ENCODE data around the gene OLAH.
"Not testable (repeated sequence)": the region's sequence is repeated elsewhere in the genome, so short reads cannot be mapped to it uniquely, and the experiment has no call there.

Gene OLAH

DNA sequence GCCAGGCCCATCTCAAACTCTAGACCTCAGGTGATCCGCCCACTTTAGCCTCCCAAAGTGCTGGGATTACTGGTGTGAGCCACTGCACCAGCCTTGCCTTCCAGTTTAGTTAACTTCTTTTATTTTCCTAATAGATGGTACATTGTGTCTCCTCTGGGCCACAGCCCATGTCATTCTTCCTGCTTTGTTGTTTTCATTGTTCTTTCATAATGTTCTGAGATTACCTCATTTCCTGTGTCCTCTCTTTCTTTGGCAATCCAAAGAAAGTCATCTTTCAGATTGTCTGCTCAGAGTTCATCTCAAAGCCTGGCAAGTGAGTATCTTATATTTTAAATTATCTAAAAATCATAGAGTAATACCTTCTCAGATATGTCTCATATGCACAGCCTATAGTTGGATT lies at the start of gene OLAH:
Gene OLAH, plus strand, starts transcription at position 270 of the 400 bp plus-strand sequence. CDS start 3,346 bp downstream, outside the sequence.
- DNase-seq = no peak

DNA sequence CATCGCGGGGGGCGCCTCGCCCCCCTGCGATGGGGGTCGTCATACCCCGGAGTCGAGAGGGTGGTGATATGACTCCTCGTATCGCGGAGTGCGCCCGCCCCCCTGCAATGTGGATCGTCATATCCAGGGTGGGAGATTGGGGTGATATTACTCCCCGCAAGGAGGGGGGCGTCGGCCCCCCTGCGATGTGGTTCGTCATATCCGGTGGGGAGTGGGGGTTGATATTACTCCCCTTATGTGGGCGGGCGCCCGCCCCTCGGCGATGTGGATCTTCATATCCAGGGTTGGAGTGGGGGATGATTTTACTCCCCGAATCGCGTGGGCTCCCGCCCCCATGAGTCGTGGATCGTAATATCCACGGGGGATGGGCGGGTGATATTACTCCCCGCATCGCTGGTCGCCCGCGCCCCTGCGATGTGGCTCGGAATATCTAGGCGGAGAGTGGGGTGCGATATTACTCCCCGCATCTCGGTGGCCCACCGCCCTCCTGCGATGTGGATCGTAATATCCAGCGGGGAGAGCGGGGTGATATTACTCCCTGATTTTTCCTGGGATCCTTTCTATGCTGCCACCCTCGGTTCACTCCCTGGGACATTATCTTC lies 47.7 kb upstream of the OLAH start:
- DNase-seq = no peak

DNA sequence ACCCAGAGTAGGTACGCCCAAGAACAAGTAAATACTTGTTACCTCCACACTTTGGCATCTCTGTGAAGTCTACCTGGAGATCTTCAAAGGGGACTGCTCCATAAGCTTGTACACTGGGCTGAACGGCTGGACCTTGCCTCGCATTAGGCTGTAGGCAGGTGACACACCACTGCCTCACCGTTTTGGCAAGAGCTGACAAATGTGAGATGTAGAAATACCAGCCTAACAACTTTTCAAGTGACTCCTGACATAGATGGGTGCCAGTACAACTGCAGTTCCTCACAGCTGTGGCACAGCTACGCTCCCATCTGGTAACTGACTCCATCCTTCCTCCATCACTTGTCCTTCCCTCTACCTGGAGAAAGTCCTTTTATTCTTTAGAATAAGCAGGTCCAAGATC lies 30.2 kb upstream of the OLAH start:
- not testable (repeated sequence) for DNase-seq

DNA sequence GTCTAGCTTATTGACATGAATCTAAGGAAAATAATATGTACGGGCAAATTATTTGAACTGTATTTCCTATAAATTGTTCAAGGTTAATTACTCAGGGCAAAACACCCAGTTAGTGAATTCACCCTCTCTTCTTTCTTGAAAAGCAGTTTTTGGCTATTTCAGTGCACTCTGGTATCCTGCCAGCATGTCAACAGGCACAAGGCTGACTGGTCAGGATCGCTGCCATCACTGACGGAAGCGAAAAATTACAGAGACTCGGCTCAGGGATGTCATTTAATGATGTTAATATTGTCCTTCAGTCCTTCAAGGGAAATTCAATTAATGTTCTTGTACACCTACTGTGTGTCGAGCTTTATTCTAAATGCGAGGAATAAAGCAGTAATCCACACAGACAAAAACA lies 28.3 kb upstream of the OLAH start:
- DNase-seq = no peak

DNA sequence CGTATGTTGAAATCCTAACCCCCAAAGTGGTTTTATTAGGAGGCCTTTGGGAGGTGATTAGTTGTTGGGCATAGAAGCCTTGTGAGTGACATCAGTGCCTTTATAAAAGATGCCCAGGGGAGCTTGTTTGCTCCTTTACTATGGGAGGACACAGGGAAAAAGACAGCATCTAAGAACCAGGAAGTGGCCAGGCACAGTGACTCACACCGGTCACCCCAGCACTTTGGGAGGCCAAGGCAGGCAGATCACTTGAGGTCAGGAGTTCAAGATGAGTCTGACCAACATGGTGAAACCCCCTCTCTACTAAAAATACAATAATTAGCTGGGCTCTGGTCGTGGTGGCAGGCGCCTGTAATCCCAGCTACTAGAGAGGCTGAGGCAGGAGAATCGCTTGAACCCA lies 22.8 kb upstream of the OLAH start:
- DNase-seq = not testable (repeated sequence)

DNA sequence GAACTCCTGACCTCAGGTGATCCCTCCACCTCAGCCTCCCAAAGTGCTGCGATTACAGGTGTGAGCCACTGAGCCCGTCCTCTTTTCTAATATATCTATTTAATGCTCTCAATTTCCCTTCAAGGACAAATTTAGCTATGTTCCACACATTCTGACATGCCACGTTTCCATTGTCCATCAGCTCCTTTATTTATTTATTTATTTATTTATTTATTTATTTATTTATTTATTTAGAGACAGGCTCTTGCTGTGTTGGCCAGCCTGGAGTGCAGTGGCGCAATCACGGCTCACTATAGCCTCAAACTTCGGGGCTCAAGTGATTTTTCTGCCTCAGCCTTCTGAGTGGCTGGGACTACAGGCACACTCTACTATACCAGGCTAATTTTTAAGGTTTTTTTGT lies 20.7 kb upstream of the OLAH start:
- not testable (repeated sequence) for DNase-seq

DNA sequence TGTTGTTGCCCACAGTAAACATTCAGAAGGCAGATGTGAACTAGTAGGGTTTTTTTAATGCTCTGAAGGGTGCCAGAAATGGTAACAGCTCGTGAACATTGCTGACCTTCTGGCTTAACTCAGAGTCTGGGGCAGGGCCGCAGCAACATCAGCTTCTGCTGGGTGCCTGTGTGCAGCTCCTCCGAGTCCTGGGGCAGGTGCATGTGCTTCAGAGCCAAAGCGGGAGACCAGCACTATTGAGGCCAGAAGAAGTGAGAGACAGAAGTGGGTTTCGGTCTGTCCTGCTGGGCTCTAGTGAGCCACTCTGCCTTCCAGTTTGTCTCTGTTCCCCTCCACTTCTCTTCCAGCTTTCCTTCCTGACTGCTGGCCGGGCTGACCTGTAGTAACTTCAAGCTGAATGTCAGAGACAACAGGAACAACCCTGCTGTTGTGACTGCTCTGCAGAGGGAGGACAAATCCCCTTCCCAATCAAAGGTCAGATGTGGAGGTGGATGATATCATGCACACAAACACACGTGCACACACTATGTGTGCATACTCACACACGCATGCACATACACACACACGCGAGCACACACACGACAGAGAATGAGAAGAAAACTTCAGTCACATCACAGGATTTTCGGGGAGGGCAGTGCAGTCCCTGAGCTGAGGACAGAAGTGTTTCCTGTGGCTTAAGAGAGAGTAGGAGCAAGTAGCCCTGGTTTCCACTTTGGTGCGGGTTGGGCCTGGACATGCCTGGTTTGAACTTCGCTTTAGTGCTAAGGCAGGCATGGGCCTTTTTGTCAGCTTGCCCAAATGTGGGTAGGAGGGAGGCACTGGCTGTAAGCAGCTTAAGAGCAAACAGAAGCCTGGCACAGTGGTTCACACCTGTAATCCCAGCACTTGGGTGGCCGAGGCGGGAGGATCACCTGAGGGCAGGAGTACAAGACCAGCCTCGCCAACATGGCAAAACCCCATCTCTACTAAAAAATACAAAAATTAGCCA lies 19.4 kb upstream of the OLAH start:
- not testable (repeated sequence) for DNase-seq

DNA sequence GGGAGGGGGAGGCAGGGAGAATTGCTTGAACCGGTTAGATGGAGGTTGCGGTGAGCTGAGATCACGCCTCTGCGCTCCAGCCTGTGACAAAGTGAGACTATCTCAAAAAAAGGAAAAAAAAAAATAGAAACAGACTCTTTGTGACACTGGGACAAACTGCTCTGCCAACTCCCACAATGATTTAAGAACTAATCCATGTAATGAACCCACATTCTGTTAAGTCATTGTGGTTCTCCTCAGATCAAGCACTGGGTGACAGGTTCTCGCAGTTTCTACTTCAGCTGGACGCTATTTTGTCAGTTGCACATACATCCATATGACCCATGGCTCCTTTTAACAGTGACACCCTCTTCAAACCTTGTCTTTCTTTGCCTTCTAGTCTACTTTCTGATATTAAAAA lies 18.7 kb upstream of the OLAH start:
- not testable (repeated sequence) for DNase-seq

DNA sequence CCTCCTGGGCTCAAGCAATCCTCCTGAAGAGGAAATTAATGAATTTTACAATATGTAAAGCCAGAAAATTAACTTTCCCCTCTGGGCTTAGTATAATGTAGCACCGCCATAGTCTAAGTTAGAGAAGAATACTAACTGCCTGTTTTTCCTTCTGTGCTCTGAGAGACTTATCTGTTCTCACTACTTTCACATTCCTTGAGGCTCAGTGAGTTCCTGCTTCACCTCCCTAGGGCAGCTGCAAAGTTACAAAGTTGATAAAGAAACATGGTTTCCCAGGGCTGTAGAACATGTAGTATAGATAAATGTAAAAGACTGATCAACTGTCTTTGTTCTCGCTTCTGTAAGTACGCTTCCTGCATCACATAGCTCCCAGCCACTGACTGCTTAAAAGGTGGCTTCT lies 16.0 kb upstream of the OLAH start:
- DNase-seq = no peak

DNA sequence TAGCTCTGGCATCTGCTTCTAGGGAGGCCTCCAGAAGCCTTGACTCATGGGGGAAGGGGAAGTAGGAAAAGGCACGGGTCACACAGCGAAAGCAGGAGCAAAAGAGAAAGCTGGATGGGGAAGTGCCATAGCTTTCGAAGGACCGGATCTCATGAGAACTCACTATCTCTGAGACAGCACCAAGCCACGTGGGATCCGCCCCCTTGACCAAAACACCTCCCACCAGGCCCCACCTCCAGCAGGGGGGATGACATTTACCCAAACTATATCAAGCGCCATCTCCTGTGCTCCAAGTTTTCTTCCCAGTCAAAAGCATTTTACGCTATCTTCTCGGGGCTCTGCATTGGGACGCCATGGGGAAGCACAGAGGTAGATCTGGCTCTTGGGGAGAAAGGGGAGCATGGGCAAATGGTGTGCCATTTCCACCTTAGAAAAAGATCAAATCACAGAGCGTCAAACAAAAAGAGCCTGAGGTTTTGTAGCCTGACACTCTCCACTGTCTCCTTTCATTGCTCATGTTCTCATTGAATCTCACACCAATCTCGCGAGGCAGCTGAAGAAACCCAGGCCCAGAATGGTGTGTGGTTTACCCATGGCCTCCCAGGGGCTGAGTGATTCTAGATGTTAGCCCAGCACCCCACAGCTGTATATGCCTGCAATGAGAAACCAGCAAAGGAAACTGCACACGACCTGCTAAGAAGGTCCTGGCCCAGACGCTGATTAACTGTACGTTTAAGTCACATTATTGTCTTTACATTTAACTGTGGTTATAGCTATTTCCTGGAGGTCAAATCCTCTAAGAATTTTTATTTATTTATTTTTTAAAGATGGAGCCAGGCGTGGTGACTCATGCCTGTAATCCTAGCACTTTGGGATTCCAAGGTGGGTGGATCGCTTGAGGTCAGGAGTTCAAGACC lies 8.1 kb upstream of the OLAH start:
- DNase-seq = no peak

DNA sequence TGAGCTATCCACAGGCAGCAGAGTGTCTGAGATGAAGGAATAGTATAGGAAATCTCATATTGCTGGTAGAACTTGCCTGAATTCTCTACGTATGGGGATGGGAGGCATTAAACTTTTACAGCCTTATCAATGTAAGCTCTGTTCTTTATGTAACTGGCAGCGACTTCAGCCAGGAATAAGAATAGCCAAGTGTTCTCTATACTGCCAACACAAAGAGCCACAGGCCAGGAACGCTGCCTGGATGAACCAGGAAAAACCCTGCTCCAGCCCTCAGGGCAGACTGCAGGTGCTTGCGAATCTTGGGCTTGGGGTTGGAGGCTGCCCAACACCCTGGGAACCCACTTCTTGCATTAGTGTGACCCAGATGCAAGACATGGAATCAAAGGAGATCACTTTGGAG lies 6.1 kb upstream of the OLAH start:
- DNase-seq = no peak

DNA sequence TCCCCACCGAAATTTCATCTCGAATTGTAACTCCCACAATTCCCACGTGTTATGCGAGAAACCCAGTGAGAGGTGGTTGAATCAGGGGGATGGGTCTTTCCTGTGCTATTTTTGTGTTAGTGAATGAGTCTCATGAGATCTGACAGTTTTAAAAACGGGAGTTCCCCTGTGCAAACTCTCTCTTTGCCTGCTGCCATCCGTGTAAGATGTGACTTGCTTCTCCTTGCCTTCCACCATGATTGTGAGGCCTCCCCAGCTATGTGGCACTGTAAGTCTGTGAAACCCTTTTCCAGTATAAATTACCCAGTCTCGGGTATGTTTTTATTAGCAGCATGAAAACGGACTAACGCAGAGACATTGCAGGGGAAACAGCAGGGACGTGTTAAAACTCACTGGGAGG lies 5.3 kb upstream of the OLAH start:
- DNase-seq = no peak

DNA sequence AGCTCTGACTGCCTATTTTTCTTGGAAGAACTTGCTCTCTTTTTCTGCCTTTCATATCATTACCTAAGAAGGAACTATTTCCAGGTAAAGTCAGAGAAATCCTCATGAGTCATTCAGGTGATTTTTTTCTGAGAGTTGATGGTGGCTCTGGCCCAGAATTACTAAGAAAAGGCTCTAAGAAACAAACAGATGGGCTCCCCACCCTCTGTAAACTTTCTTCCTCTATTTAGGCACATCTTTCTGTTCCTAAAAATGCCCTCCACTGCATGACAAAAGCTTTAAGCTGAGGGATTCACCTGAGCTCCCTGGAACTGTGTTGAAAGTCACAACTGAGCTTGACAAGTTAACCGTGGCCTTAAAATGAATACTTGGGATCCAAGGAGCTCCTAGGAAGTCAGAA lies 1.6 kb downstream of the OLAH start:
- no peak for DNase-seq

DNA sequence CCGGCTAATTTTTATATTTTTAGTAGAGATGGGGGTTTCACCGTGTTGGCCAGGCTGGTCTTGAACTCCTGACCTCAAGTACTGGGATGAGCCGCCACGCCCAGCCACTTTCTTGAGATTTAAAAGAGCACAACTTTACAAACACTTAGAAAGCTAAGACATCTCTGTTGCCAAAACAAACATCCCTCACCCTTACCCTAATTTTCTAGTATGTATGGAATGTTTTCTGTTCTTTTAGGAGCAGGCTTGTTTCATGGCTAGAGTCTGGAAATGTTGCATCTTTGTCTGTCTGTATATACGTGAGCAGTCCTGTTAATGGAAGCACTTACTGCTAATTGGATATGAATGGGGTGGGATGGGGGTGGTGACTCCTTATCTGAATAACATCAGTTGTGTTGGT lies 2.9 kb downstream of the OLAH start:
- no peak for DNase-seq

DNA sequence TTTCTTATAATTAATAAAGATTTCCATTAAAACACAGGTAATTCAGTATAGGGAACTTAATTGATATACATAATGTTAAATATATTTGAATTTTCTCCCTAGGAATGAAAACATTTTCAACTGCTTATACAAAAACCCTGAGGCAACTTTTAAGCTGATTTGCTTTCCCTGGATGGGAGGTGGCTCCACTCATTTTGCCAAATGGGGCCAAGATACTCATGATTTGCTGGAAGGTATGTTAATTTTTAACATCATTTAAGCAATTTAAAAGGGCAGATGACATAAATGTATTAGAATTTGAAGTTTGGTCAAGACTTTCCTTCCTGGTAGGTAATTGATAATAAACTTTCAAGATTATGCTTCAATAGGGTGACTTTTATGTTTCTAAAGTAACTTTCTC lies 5.8 kb downstream of the OLAH start:
- no peak for DNase-seq

DNA sequence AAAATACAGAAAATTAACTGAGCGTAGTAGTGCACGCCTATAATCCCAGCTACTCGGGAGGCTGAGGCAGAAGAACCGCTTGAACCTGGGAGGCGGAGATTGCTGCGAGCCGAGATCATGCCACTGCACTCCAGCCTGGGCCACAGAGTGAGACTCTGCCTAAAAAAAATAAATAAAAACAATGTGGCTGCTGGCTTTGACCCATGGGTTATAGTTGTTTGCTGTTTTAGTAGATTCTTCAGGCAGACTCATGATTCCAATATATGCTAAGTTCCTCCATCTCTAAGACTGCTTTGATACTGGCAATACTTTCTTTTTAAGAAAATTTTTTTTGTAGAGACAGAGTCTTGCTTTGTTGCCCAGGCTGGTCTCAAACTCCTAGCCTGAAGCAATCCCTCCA lies 8.4 kb downstream of the OLAH start:
- DNase-seq = no peak

DNA sequence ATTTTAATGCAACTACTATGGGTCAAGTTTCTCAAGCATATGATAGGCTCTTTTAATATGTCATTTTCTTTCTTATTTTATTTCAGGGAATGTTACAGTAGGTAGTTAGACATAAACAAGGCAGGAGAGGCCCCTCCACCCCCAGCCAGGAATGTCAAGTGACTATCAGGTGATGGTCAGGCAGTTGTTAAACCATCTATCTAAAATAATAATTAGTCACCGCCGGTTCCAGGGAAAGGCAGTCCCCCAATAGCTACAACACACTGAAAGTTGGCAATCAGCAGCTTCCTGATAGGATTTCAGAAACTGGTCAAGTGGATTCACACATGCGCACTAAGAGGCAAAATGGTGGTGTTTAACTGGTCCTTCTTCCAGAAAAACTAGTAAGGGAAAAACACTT lies 9.3 kb downstream of the OLAH start:
- no peak for DNase-seq

DNA sequence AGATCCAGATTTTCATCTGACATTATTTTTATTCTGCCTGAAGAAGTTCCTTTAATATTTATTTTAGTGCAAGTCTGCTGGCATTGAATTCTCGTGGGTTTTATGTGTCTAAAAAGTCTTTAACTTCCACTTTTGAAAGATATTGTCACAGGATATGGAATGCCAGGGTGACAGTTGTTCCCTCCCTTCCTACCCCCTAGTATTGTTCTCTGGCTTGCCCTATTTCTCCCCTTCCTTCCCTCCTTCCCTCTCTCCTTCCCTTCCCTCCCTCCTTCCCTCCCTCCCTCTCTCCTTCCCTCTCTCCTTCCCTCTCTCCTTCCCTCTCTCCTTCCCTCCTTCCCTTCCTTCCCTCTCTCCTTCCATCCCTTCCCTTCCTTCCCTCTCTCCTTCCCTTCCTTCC lies 14.9 kb downstream of the OLAH start:
- no peak for DNase-seq

DNA sequence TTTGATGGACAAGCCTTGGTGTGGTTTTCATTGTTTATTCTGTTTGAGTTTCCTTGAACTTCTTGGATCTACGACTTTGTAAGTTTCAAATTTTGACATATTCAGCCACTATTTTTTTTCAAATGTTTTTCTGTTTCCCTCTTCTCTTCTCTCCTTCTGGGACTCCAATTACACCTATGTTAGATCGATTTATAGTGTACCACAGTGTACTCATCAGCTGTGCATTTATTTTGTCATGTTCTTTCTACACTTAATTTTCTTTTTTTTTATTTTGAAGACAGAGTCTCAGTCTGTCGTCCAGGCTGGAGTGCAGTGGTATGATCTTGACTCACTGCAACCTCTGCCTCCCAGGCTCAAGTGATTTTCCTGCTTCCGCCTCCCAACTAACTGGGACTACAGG lies 16.2 kb downstream of the OLAH start:
- no peak for DNase-seq

DNA sequence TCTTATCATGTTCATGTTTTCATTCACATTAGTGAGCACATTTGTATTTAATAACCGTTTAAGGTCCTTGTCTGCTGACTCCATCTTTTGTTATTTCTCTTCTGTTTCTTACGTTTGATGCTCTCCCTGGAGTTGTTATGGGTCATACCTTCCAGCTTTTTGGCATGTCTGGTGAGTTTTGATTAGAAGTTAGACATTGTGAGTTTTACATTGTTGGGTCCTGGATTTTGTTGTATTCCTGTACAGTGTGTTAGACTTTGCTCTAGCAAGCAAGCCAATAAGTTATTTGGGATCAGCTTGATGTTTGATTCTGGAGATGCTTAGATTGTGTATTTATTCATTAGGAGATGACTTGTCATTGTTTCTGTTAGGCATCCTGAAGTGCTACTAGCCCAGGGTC lies 16.9 kb downstream of the OLAH start:
- no peak for DNase-seq

DNA sequence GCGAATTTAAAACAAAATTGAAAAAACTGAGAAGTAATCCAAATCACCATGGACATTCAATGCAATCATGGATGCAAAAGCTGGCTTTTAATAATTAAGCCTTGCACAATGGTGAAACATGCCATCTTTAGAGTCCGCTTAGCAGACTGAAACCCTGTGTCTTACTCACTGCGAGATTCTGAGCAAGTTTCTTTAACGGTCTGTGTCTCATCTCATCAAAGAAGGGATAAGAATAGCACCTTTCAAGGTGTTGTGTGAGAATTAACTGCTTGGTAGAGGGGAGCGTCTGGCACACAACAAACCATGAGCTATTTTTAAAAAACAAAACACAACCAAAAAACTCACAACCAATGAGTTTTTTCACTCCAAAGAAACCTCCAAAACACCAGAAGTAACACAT lies 23.4 kb downstream of the OLAH start:
- DNase-seq = no peak

DNA sequence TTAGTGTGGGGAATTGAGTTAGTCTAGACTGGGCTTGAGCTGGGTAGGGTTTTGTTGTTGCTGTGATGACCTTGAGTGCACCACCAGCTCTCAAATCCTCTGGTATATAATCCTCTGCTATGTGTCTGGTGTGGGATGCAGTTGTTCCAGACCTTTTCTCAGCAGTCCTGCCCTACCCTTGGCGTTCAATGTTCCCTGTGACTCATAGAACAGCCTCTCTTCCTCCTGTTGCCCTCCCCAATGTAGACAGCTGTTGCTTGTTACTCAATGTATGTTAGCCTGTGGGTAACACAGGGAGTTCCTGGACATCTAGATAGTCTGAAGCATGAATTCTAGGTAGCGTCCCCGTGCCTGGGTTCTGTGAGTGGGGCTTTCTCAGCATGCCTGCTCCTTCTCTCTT lies 25.1 kb downstream of the OLAH start:
- no peak for DNase-seq

DNA sequence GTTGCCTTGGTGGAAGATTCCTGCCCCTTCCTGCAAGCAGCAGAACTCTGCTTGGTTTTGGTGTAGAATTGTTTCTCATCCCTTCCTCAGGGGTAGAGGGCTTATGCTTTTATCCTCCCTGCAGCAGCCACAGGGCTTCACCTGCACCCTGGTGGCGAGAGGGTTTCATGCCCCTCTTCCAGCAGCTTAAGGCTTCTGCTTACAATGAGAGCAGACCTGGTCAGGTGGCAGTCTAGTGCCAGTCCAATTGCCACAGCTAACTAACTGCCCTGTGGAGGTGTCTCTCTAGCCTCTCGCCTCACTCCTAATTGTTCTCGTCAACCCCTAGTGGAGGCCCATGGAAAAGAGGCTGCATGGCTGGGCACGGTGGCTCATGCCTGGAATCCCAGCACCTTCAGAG lies 25.5 kb downstream of the OLAH start:
- no peak for DNase-seq

Measured in NCI-H2107 (cell line).